ENCODE data around the gene LRRC58.

Gene LRRC58

DNA sequence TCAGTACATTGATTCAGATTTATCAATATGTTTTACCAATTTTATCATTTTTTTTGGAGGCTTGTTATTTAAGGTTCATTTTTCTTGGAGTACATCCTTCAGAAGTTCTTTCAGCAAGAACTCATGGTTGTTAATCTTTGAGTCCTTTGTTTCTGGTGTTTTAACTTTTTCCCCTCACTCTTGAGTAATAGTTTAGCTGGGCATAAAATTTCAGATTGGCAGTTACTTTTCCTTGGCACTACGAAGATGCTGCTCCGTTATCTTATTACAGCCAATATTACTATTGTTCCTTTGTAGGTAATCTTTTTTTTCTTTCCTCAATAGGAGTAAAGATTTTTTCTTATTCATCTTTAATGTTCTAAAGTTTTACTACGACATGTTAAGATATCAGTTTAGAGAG is 9.8 kb downstream of the LRRC58 start:
- TF ChIP-seq, protein P1, sequence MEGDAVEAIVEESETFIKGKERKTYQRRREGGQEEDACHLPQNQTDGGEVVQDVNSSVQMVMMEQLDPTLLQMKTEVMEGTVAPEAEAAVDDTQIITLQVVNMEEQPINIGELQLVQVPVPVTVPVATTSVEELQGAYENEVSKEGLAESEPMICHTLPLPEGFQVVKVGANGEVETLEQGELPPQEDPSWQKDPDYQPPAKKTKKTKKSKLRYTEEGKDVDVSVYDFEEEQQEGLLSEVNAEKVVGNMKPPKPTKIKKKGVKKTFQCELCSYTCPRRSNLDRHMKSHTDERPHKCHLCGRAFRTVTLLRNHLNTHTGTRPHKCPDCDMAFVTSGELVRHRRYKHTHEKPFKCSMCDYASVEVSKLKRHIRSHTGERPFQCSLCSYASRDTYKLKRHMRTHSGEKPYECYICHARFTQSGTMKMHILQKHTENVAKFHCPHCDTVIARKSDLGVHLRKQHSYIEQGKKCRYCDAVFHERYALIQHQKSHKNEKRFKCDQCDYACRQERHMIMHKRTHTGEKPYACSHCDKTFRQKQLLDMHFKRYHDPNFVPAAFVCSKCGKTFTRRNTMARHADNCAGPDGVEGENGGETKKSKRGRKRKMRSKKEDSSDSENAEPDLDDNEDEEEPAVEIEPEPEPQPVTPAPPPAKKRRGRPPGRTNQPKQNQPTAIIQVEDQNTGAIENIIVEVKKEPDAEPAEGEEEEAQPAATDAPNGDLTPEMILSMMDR (IDR thresholded peaks at IDR 0.05), result no peak

DNA sequence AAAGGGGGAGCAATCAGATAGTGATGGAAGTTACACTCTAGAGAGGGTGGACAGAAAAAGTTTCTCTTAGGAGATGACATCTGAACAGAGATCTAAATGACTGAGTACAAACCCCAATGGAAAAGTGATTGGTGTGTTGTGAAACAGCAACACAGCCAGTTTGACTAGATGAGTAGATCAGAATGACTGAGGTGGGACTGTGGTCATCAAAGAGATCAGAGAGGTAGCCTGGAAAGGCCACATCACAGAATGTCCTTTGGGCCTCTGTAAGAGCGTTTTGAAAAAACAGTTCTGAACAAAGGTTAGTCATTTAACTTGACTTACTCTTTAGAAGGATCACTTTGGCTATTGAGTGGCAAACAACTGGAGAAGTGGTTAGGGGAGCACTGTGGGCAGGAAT is 10.6 kb downstream of the LRRC58 start:
- Histone ChIP-seq H3K27me3 (no peaks in the 10 kb centered on the region), H3K4me3 (no peak overlapping the region), H3K27ac (no peak overlapping the region), H3K4me1 (peaks cover 0 to 7% (median 0%) of the 10 kb centered on the region in 4 donors), H3K36me3 (peaks cover 10 to 27% (median 11%) of the 10 kb centered on the region in 3 donors), H3K9me3 (no peaks in the 10 kb centered on the region)
- TF ChIP-seq, protein P1 (IDR thresholded peaks at IDR 0.05), result no peak
- no peak for DNase-seq
- intact Hi-C loops (cut with DNase I; ENCODE audit: low total_unique reads), result no loop called here

More for the DNA sequence above, 9.8 kb downstream of the LRRC58 start:
- H3K27me3 ChIP-seq, result no peaks in the 10 kb centered on the region
- intact Hi-C loops (cut with DNase I; ENCODE audit: low total_unique reads), result no loop called here
- no peak for DNase-seq
- peaks cover 3 to 19% (median 6%) of the 10 kb centered on the region in 3 donors for H3K36me3 ChIP-seq
- H3K27ac ChIP-seq, result no peak overlapping the region
- H3K4me3 ChIP-seq, result no peak overlapping the region
- H3K9me3 ChIP-seq, result no peaks in the 10 kb centered on the region
- H3K4me1 ChIP-seq, result peaks cover 0 to 7% (median 0%) of the 10 kb centered on the region in 4 donors

DNA sequence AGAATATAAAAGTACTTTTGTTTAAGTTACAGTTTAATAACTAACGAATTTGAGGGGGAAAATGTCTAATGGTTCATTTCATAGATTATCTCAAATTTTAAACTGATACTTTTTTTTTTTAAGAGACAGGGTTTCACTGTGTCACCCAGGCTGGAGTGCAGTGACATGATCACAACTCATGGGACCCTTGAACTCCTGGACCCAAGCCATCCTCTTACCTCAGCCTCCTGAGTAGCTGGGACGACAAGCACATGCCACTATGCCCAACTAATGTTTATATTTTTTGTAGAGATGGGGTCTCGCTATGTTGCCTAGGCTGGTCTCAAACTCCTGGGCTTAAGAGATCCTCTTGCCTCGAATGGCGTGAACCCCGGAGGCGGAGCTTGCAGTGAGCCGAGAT is 16.5 kb downstream of the LRRC58 start:
- H3K4me1 ChIP-seq, result peaks cover 0 to 7% (median 0%) of the 10 kb centered on the region in 4 donors
- H3K4me3 ChIP-seq, result no peak overlapping the region
- TF ChIP-seq, protein P1 (IDR thresholded peaks at IDR 0.05), result no peak
- peaks cover 48 to 60% (median 49%) of the 10 kb centered on the region in 3 donors for H3K36me3 ChIP-seq
- DNase-seq, result no peak
- no peaks in the 10 kb centered on the region for H3K9me3 ChIP-seq
- intact Hi-C loops (cut with DNase I; ENCODE audit: low total_unique reads), result no loop called here
- H3K27ac ChIP-seq, result no peak overlapping the region
- no peaks in the 10 kb centered on the region for H3K27me3 ChIP-seq

DNA sequence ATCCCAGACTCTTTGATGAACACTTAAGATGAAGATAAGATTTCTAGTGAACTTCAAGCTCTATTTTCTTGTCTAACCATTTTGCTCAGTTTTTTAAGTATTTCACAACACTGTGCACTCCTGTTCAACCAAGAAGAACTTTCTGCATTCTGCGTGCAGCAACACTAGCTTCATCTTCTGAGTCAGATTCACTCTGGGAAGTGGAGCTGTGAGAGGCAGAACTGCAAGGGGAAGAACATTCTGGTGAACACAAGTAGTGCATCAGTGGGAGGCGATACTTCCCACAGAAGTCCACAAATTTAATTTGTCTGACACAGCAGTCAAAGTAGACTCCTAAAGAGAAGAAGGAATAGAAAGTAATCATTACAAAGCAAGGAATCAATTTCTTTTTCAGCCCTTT is 18.1 kb downstream of the LRRC58 start:
- Histone ChIP-seq H3K4me1 (peaks cover 0 to 5% (median 0%) of the 10 kb centered on the region in 4 donors), H3K27me3 (no peaks in the 10 kb centered on the region), H3K36me3 (peaks cover 48 to 64% (median 49%) of the 10 kb centered on the region in 3 donors), H3K4me3 (no peak overlapping the region), H3K27ac (no peak overlapping the region), H3K9me3 (no peaks in the 10 kb centered on the region)
- intact Hi-C loops (cut with DNase I; ENCODE audit: low total_unique reads), result no loop called here
- TF ChIP-seq, protein P1 (IDR thresholded peaks at IDR 0.05), result no peak
- DNase-seq, result no peak

DNA sequence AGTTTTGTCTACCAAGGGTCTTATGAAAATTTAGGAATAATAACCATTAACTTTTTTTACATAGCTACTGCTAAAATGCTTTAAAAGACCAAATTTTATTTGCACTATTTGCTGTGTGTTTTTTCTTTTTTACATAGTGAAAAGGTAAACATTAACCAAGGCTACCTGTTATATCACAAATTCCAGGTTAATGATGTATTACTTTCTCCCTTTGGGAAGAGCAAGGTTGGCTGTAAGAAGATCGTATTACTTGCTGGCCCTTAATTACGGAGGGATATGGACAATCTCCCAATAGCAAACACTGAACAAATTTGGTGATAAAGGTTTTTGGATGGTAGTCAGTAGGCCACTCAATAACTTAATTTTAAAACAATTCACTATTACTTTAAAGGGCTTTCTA is 22.4 kb downstream of the LRRC58 start:
- H3K36me3 ChIP-seq, result peaks cover 33 to 51% (median 39%) of the 10 kb centered on the region in 3 donors
- H3K4me1 ChIP-seq, result no peaks in the 10 kb centered on the region
- H3K27ac ChIP-seq, result no peak overlapping the region

More for the DNA sequence above, 22.4 kb downstream of the LRRC58 start:
- H3K4me3 ChIP-seq, result no peak overlapping the region
- no peak for DNase-seq
- H3K27me3 ChIP-seq, result no peaks in the 10 kb centered on the region
- no peaks in the 10 kb centered on the region for H3K9me3 ChIP-seq
- intact Hi-C loops (cut with DNase I; ENCODE audit: low total_unique reads), result no loop called here
- TF ChIP-seq, protein P1 (IDR thresholded peaks at IDR 0.05), result no peak

Measured in tibial artery (tissue), 4 donors.